ENCODE results near the gene C1orf105. TPM values are rescaled to one million over a fixed set of nuclear protein-coding genes. Genes with fewer than 3 reads are reported as not detected.

C1orf105 gene
- total RNA-seq, 1 donor from 2014 or later, result not detected

- Histone ChIP-seq H3K36me3 (ENCODE audit: control insufficient read depth, insufficient read depth, low read length) (no peaks in the 10 kb centered on the region), H3K27me3 (ENCODE audit: control insufficient read depth, insufficient read depth, low read length) (no peaks in the 10 kb centered on the region), H3K4me3 (ENCODE audit: low read depth, low read length) (no peak overlapping the region)
- DNase-seq (ENCODE audit: low read depth), result no peak
- TF ChIP-seq CTCF (IDR thresholded peaks at IDR 0.05; ENCODE audit: insufficient read depth, low read length, poor library complexity, severe bottlenecking), result no peak
Observed at GRCh38 chr1:172453153-172453545, 32.7 kb downstream of the C1orf105 start.

DNA sequence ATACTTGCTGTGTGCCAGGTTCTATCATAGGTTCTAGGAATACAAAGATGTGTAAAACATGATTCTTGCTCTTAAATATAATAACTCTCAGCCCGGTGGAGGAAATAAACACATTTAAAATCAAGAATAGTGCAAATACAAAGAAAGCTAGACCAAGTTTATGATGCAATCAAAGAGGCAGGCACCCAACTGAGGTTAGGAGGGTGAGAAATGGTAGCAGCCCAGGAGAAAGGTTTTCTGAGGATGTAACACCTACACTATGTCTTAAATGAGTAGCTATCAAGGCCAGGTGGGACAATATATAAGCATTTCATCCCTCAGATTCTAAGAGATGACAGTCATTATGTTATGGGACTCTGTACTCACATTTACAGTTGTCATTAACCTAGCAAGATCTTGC, 33.1 kb downstream of the C1orf105 start:
- Histone ChIP-seq H3K36me3 (ENCODE audit: control insufficient read depth, insufficient read depth, low read length) (no peaks in the 10 kb centered on the region), H3K27me3 (ENCODE audit: control insufficient read depth, insufficient read depth, low read length) (no peaks in the 10 kb centered on the region), H3K4me3 (ENCODE audit: low read depth, low read length) (no peak overlapping the region)
- TF ChIP-seq CTCF (IDR thresholded peaks at IDR 0.05; ENCODE audit: insufficient read depth, low read length, poor library complexity, severe bottlenecking), result no peak
- DNase-seq (ENCODE audit: low read depth), result no peak

GRCh38 chr1:172455451-172455850, 35.0 kb downstream of the C1orf105 start:
- TF ChIP-seq CTCF (IDR thresholded peaks at IDR 0.05; ENCODE audit: insufficient read depth, low read length, poor library complexity, severe bottlenecking), result no peak

GRCh38 chr1:172456344-172456769, 35.9 kb downstream of the C1orf105 start:
- Histone ChIP-seq H3K27me3 (ENCODE audit: control insufficient read depth, insufficient read depth, low read length) (no peaks in the 10 kb centered on the region), H3K4me3 (ENCODE audit: low read depth, low read length) (no peak overlapping the region), H3K36me3 (ENCODE audit: control insufficient read depth, insufficient read depth, low read length) (no peaks in the 10 kb centered on the region)
- DNase-seq (ENCODE audit: low read depth), result no peak
- no peak for TF ChIP-seq CTCF (IDR thresholded peaks at IDR 0.05; ENCODE audit: insufficient read depth, low read length, poor library complexity, severe bottlenecking)

More at GRCh38 chr1:172455451-172455850, 35.0 kb downstream of the C1orf105 start:
- H3K36me3 ChIP-seq (ENCODE audit: control insufficient read depth, insufficient read depth, low read length), result no peaks in the 10 kb centered on the region
- DNase-seq (ENCODE audit: low read depth), result no peak
- no peaks in the 10 kb centered on the region for H3K27me3 ChIP-seq (ENCODE audit: control insufficient read depth, insufficient read depth, low read length)
- H3K4me3 ChIP-seq (ENCODE audit: low read depth, low read length), result no peak overlapping the region

GRCh38 chr1:172457479-172458130, 37.1 kb downstream of the C1orf105 start:
- Histone ChIP-seq H3K4me3 (ENCODE audit: low read depth, low read length) (no peak overlapping the region), H3K36me3 (ENCODE audit: control insufficient read depth, insufficient read depth, low read length) (no peaks in the 10 kb centered on the region), H3K27me3 (ENCODE audit: control insufficient read depth, insufficient read depth, low read length) (no peaks in the 10 kb centered on the region)
- no peak for DNase-seq (ENCODE audit: low read depth)
- no peak for TF ChIP-seq CTCF (IDR thresholded peaks at IDR 0.05; ENCODE audit: insufficient read depth, low read length, poor library complexity, severe bottlenecking)

- no peaks in the 10 kb centered on the region for H3K36me3 ChIP-seq (ENCODE audit: control insufficient read depth, insufficient read depth, low read length)
- no peak overlapping the region for H3K4me3 ChIP-seq (ENCODE audit: low read depth, low read length)
- DNase-seq (ENCODE audit: low read depth), result no peak
- H3K27me3 ChIP-seq (ENCODE audit: control insufficient read depth, insufficient read depth, low read length), result no peaks in the 10 kb centered on the region
- no peak for TF ChIP-seq CTCF (IDR thresholded peaks at IDR 0.05; ENCODE audit: insufficient read depth, low read length, poor library complexity, severe bottlenecking)
Observed at GRCh38 chr1:172460177-172460576, 39.7 kb downstream of the C1orf105 start.
